Urinary bladder (tissue), 4 donors: Measurements from ENCODE around the gene RIPK3. TPM values are rescaled to one million over a fixed set of nuclear protein-coding genes. Genes with fewer than 3 reads are reported as not detected.

ENCODE experiments used
- DNase-seq: peaks from one replicate; pipeline ENCODE4 v3.0.0-alpha.2; 2015; ENCODE audit errors: extremely low spot score
- H3K27ac ChIP-seq: one replicate; pipeline ENCODE4 v1.5.1; 2013; ENCODE audit warnings: low read depth, mild to moderate bottlenecking, moderate library complexity
- H3K36me3 ChIP-seq: one replicate; pipeline ENCODE4 v1.6.1; 2013; ENCODE audit warnings: mild to moderate bottlenecking, moderate library complexity; ENCODE audit not compliant: insufficient read depth
- H3K4me1 ChIP-seq: one replicate; pipeline ENCODE4 v1.6.1; 2013; ENCODE audit warnings: mild to moderate bottlenecking, moderate library complexity; ENCODE audit not compliant: insufficient read depth
- H3K4me3 ChIP-seq: one replicate; pipeline ENCODE4 v1.5.1; 2013; ENCODE audit warnings: low read depth, low read length
- WGBS: extraction: QIAGEN DNeasy Blood & Tissue Kit; methylation state at CpG from one replicate; pipeline ENCODE4 v1.1.7; 2013; 5-methylcytosine and 5-hydroxymethylcytosine counted together
- polyA plus RNA-seq: library from polyadenylated mRNA; stranded (reverse); fragments of 200-250 nt; gene quantifications from one replicate; pipeline ENCODE4 v1.2.3, GENCODE V29; 2013
- total RNA-seq: library from RNA; depleted of rRNA; stranded (reverse); fragments of >200 nt; gene quantifications from one replicate; pipeline ENCODE4 v1.2.3, GENCODE V29; 2014
- donor health status: healthy with polysubstance abuse.
- donor health status: healthy.

The RIPK3 gene
- total and polyA plus RNA-seq, 2 donors: 4.4 to 7.8 TPM

DNA sequence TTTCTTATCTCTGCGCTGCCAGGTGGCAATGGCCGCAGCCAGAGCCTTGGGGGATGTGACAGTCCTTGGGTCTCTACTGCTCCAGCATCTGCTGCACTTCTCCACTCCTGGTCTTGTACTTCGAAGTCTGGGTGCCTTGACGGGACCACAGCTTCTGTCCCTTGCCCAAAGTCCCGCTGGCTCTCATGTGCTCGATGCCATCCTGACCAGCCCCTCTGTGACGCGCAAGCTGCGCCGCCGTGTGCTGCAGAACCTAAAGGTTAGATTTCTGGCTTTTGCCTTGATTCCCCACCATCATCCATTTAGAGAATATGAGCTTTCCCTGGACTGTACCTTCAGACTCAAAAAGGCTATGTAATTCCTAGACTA lies 35.8 kb downstream of the RIPK3 start:
- Histone ChIP-seq H3K4me1 (no peaks in the 10 kb centered on the region), H3K36me3 (peaks cover 2% of the 10 kb centered on the region), H3K27ac (no peak overlapping the region), H3K4me3 (no peak overlapping the region)
- DNase-seq: no peak
- WGBS: 97% methylated on average over 11 of the region's 11 CpGs

DNA sequence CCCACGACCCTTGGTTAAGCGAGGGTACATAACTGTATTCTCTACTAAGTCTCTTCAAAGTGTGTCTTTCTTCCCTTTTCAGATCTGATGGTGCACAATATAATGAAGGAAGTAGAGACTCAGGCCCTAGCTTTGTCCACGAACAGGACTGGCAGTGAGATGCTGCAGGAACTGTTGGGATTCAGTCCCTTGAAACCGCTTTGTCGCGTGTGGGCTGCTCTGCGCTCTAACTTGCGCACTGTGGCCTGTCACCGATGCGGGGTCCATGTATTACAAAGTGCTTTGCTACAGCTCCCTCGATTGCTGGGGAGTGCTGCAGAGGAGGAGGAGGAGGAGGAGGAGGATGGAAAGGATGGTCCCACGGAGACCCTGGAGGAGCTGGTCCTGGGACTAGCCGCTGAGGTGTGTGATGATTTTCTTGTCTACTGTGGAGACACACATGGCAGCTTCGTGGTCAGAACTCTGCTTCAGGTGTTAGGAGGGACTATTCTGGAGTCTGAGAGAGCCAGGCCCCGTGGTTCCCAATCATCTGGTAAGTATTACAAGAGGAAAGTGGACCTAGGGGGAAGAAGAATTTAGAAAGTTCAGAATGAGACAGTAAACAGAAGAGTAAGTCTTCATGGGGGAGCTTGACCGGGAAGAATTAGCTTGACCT lies 39.3 kb downstream of the RIPK3 start:
- WGBS: 32% methylated on average over 16 of the region's 16 CpGs
- peak overlapping the region; percentile 96 for H3K4me3 ChIP-seq
- no peak overlapping the region for H3K27ac ChIP-seq
- no peaks in the 10 kb centered on the region for H3K4me1 ChIP-seq
- no peak for DNase-seq
- peaks cover 2% of the 10 kb centered on the region for H3K36me3 ChIP-seq

DNA sequence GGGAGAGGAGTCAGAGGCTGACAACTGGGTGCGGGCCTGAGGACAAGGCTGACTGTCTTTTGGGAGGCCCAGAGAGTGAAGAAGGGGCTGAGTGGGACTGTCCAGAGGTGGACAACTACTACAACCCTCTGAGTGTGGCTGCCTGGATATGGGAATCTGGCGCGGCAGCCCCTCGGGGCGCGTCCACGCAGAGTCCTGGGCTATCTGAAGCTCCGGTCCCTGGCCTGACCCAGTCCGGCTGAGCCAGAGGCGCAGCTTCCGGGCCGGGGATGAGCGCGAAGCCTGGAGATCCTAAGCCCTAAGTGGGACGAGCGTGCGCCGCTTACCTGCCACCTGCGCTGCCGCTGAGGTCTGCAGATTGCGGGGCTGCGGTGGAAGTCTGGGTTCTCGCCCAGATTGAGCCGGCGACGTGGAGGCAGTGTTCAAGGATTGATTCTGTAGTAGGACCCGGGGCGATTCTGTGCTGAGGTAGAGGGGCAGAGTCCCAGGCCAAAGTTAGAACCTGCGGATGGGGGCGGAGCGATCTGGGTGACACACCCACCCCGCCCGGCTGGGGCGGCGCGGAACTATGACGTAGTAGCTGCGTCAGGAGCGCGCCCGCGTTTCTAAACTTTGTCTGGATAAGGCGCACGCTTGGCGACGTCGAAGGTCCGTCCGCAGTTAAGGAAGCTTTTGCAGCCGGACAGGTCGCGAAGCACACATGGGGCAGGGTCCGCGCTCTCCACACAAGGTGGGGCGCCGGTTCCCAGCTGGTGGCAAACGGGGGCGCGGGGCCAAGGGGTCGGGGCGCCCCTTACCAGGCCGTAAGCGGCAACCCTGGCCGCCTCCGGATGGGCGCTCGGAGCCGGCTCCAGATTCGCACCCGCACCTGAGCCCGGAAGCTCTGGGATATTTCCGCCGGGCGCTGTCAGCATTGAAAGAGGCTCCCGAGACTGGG lies 40.3 kb downstream of the RIPK3 start, which contains the start of the genes DHRS1 and NOP9:
DHRS1 (minus strand) TSS at position 526 of the 937 bp plus-strand sequence. CDS start 674 bp downstream, outside the sequence.
NOP9 (plus strand) TSS at position 596 of the 937 bp plus-strand sequence; CDS start at position 701, 105 bp downstream.
- peak; percentile 80 for DNase-seq
- peak within 1 kb of the TSS; percentile 62 for H3K27ac ChIP-seq
- no peaks in the 10 kb centered on the region for H3K4me1 ChIP-seq
- peak within 1 kb of the TSS; percentile 96 for H3K4me3 ChIP-seq
- WGBS: under 1% methylated on average over 75 of the region's 75 CpGs
- peaks cover 2% of the 10 kb centered on the region for H3K36me3 ChIP-seq

DNA sequence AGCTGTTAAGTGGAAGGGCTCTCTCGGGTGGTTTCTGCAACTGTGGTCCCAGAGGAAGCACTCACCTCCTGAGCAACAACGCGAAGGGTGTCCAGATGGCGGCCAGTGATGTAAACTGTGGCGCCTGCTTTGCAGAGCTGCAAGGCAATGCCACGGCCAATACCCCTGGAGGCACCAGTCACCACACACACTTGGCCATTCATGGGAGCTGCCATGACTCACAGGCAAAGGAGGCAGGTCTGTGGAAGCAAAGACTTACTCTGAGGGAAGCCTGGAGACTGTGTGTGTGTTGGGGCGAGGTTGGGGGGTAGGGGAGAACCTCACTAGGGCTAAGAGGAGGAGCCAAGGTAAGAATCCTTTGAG lies 40.9 kb downstream of the RIPK3 start:
- H3K4me3 ChIP-seq: peak overlapping the region; percentile 96
- no peak for DNase-seq
- no peaks in the 10 kb centered on the region for H3K4me1 ChIP-seq
- H3K36me3 ChIP-seq: no peaks in the 10 kb centered on the region
- H3K27ac ChIP-seq: no peak overlapping the region
- 53% methylated on average over 7 of the region's 7 CpGs for WGBS

DNA sequence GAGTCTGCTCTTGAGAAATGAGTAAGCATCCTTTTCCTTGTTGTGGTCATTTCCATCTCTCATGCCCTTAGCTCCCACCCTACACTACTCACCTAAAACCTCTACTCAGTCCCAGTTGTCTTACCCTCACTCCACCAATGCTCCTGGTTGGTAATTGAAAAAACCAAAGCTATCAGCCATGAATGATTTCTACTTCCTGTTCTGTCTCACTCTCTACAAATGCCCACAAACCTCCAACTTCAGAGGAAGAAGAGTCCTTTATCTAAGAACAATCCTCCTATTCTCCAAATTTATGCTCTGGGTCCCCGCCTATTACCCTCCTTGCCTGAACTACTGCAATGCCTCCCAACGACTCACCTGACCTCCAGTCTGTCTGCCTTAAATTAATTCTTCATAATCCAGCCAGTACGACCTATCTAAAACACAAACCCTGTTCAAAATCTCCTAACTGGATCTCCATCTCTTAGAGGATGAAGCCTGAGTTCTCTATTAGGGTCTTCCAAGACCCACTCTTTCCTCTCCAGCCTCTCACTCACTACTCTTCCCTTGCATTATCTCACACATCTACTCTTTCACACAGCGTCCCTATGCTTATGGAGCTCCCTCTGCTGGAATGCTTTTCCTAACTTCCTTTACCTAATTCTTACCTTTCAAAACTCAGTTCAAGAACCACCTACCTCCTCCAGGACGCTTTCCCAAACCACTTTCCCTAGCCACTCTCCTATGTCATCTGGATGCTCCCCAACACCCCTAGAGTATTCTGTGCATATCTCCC lies 42.4 kb downstream of the RIPK3 start:
- no peak overlapping the region for H3K4me3 ChIP-seq
- H3K4me1 ChIP-seq: no peaks in the 10 kb centered on the region
- H3K27ac ChIP-seq: no peak overlapping the region
- DNase-seq: no peak
- H3K36me3 ChIP-seq: no peaks in the 10 kb centered on the region
- WGBS: 54% methylated on average over 5 of the region's 5 CpGs

DNA sequence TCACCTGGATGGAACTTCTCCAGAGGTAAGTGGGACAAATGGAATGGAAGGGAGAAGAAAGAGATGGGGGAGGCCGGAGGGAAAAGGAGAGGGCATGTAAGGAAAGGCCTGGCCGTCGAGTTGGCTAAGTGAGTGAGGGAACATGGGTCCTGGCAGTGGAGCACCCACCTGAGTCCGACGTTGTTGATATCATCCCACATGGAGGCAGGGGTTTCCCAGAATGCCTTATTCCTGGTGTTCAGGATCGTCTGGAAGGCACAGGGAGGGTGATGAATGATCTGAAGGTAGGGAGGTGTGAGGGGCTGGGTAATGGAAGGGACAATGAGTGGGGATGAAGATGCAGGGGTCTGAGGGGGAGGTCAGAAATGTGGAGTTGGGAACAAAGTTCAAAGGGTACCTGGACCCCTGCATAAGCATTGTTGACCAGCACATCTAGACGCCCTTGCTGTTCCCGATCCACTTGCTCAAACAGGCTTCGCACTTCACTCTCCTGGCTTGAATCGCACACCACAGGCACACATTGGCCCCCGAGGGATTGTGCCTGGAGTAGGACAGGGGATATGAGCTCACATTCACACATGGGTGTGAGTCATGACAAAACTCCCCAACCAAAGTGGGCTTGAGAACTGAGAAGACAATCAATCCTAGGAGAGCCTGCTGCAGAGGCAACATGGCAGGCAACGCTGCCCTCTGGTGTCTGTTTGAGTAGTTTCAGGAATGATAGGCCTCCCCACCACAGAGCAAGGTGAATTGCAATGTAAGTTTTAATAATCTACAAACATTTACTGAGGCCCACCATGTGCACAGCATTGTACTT lies 43.2 kb downstream of the RIPK3 start:
- 60% methylated on average over 12 of the region's 12 CpGs for WGBS
- Histone ChIP-seq H3K4me3 (no peak overlapping the region), H3K36me3 (no peaks in the 10 kb centered on the region), H3K4me1 (no peaks in the 10 kb centered on the region), H3K27ac (no peak overlapping the region)
- DNase-seq: no peak

DNA sequence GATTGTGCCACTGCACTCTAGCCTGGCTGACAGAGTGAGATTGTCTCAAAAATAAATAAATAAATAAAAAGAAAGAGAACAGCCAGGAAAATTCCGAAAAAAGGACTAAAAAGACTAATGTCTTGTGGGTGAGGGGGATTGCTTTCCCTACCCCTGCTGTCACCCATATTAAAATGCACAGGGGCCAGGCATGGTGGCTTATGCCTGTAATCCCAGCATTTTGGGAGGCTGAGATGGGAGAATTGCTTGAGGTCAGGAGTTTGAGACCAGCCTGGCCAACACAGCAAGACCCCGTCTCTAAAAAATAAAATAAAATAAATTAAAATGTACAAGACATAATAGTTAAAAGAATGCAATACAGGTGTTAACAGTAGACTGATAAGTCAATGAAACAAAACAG lies 46.3 kb downstream of the RIPK3 start:
- 95% methylated on average over 2 of the region's 2 CpGs for WGBS

DNA sequence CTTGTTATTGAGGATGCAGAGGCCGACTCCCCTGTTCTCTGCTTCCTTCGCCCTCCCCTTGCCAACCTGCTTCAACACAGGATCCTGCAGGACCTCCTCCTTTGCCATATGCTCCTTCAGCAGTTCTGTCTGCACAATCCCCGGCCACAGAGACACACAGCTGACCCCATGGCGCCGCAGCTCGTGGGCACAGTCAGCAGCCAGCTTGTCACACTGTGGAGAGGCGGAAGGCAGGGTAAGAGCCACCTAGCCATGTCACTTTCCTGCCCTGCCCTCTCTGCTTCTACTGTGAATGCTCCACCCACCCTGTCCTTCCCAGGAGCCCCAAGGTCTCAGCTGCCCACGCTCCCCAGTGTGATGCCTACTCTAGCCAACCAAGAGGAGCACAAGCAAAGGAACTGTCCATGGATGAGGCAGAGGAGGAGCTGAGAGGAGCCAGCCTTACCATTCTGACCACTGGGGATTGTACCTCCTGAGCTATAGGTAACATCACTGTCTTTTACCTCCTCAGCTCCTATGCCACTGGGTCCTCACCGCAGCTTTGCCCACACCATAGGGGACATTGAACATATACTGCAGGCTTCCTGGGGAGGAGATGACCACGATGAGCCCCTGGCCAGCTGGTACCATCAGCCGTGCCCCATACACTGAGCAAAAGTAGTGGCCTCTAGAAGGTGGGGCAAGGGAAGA lies 47.5 kb downstream of the RIPK3 start:
- Histone ChIP-seq H3K27ac (no peak overlapping the region), H3K4me1 (no peaks in the 10 kb centered on the region), H3K36me3 (no peaks in the 10 kb centered on the region), H3K4me3 (no peak overlapping the region)
- no peak for DNase-seq
- 92% methylated on average over 11 of the region's 11 CpGs for WGBS

More for the DNA sequence above, 46.3 kb downstream of the RIPK3 start:
- Histone ChIP-seq H3K4me3 (no peak overlapping the region), H3K36me3 (no peaks in the 10 kb centered on the region), H3K27ac (no peak overlapping the region), H3K4me1 (no peaks in the 10 kb centered on the region)
- DNase-seq: no peak

DNA sequence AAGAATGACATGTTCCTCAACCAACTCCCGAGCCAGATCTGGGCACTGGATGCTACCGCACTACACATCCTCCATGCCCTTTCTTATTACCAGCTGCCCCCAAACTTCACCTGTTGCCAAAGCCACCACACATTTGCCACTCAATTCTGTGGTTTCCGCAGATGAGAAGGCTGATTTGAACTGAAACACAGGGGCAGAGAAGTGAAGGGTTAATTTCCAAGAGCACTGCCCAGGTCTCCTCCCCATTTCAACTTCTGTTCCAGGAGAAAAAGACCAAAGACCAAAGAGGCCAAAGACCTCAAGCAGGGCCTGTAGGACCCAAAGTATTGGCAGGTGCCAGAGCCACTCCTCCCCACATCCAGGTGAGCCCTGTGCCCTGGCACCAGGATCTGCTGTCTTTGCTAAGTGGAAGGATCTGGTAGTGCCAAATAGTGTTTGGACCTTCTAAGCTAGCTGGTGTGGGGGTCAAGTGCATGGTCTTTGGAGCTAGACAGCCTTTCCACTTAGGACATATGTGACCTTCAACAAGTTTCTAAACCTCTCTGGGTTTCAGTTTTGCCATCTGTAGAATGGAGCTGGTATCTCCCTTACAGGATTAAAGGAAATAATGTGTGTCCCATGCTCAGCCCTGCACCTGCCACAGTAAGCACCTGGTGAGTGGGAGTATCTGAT lies 48.2 kb downstream of the RIPK3 start:
- no peak overlapping the region for H3K27ac ChIP-seq
- 85% methylated on average over 3 of the region's 3 CpGs for WGBS
- H3K4me3 ChIP-seq: no peak overlapping the region
- H3K4me1 ChIP-seq: no peaks in the 10 kb centered on the region
- DNase-seq: no peak
- H3K36me3 ChIP-seq: no peaks in the 10 kb centered on the region

DNA sequence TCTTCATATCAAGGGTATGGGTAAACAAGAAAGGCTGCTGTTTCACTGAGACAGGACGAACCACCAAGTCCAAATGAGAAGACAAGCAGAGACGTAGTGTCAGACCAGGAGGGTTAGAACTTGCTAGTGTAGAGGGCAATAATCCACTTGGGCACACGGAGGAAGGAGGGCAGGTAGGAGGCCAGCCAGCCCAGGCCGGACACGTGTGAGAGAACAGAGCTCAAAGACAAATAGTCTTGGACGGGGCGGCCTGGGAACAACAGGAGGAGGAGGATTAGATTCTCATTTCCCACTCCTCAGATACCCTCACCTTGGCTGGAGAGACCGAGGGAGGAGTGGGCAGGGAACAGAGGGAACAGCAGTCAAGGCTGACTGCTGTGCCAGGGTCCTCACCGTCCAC lies 49.0 kb downstream of the RIPK3 start:
- Histone ChIP-seq H3K36me3 (no peaks in the 10 kb centered on the region), H3K27ac (no peak overlapping the region), H3K4me3 (no peak overlapping the region), H3K4me1 (no peaks in the 10 kb centered on the region)
- 87% methylated on average over 9 of the region's 9 CpGs for WGBS
- DNase-seq: no peak

DNA sequence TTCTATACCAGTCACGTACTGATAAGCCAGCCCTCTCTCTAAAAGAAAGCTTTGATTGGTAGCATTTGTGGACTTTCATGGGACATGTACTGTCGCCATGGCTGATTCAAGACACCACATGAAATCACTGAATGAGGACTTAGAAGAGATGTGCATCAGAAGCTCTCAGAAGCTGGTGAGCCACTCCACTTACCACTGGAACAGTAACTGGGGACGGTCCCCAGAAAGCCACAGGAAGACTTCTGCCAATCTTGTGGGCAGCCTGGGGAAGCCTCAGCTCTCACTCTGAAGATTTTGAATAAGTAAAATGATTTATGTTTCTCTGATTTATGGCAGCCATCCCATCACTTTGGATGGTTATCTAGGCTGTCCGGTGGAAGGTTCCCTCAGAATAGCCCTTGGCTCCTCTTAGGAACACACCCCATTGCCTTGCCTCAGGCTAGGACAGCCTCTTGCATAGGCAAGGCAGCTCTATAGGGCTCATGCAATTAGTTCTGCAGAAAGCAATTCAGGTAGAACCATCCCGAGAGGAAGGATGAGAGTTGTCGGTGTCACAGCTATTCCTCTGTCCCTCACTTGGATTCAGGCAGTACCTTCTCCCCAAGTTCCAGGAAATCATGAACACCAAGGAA lies 50.0 kb downstream of the RIPK3 start:
- Histone ChIP-seq H3K27ac (no peak overlapping the region), H3K4me3 (no peak overlapping the region), H3K36me3 (no peaks in the 10 kb centered on the region), H3K4me1 (no peaks in the 10 kb centered on the region)
- no peak for DNase-seq
- WGBS: 82% methylated on average over 6 of the region's 6 CpGs

DNA sequence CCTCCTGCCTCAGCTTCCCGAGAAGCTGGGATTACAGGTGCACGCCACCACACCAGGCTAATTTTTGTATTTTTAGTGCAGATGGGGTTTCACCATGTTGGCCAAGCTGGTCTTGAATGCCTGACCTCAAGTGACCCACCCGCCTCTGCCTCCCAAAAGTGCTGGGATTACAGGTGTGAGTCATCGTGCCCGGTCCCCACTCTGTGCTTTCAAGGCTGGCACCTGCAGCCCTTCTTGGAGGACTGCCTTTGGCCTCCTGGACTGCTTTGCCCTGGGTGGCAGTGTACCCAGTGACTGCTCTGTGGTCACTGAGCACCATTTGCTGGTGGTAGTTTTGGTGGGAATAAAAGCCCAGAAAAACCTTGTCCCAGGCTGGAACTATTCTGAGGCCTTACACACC lies 52.8 kb downstream of the RIPK3 start:
- no peak for DNase-seq
- Histone ChIP-seq H3K4me1 (no peaks in the 10 kb centered on the region), H3K4me3 (no peak overlapping the region), H3K36me3 (no peaks in the 10 kb centered on the region), H3K27ac (no peak overlapping the region)
- 93% methylated on average over 5 of the region's 5 CpGs for WGBS
